Parathyroid adenoma (tissue), 2 donors: ENCODE data around the gene EEFSEC.

Source experiments
- H2AFZ ChIP-seq: fragments of 300-600 bp; sonication (generic); one replicate; pipeline ENCODE4 v1.7.0; 2017; ENCODE audit warnings: antibody characterized with exemption, mild to moderate bottlenecking
- H3K27ac ChIP-seq: fragments of 300-600 bp; sonication (generic); one replicate; pipeline ENCODE4 v1.7.0; 2017
- H3K27me3 ChIP-seq: fragments of 300-600 bp; sonication (generic); one replicate; pipeline ENCODE4 v1.7.0; 2017; ENCODE audit warnings: low read length; ENCODE audit not compliant: control insufficient read depth, insufficient read depth
- H3K36me3 ChIP-seq: fragments of 300-600 bp; sonication (generic); one replicate; pipeline ENCODE4 v1.7.0; 2017; ENCODE audit warnings: low read length; ENCODE audit not compliant: control insufficient read depth, insufficient read depth
- H3K4me1 ChIP-seq: fragments of 300-600 bp; sonication (generic); one replicate; pipeline ENCODE4 v1.7.0; 2017; ENCODE audit warnings: control low read depth
- H3K4me2 ChIP-seq: fragments of 300-600 bp; sonication (generic); one replicate; pipeline ENCODE4 v1.7.0; 2017; ENCODE audit warnings: low read length
- H3K4me3 ChIP-seq: fragments of 300-600 bp; sonication (generic); one replicate; pipeline ENCODE4 v1.7.0; 2017; ENCODE audit warnings: low read depth, low read length
- H3K79me2 ChIP-seq: fragments of 300-600 bp; sonication (generic); one replicate; pipeline ENCODE4 v1.7.0; 2017; ENCODE audit warnings: control low read depth
- H3K9ac ChIP-seq: fragments of 300-600 bp; sonication (generic); one replicate; pipeline ENCODE4 v1.7.0; 2017; ENCODE audit warnings: mild to moderate bottlenecking
- H3K9me3 ChIP-seq: fragments of 300-600 bp; sonication (generic); one replicate; pipeline ENCODE4 v1.7.0; 2017; ENCODE audit warnings: low read length; ENCODE audit not compliant: control insufficient read depth
- TF ChIP-seq, protein P1 (sequence below): fragments of 300-600 bp; sonication (generic); IDR thresholded peaks from one replicate; pipeline ENCODE4 v1.7.0; 2017; ENCODE audit warnings: antibody characterized with exemption, mild to moderate bottlenecking
- donor health status: primary hyperparathyroidism.

EEFSEC gene

DNA sequence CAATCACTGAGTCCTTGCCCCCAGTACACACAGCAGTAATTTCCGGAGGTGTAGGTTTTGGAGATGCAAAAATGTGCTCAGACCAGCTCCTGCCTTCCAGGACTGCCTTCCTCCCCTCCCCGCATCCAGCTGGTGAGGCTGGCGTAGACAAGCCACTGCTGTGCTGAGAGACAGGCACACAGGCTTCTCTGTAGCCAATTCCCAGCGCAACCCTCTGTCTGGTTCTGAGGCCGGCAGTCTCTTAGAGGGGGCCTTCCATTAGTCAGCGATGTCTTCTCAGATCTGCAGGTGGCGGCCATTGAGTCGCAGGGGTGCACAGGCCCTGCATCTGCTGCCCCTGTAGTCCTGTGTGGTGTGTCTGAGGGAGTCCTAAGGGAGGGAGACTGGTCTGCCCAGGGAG, 199.0 kb downstream of the EEFSEC start:
- Histone ChIP-seq H3K9me3 (no peaks in the 10 kb centered on the region), H3K27ac (no peak overlapping the region), H3K9ac (no peak overlapping the region), H3K4me2 (no peak overlapping the region), H3K4me1 (no peaks in the 10 kb centered on the region), H2AFZ (no peak overlapping the region), H3K79me2 (no peaks in the 10 kb centered on the region), H3K27me3 (no peaks in the 10 kb centered on the region), H3K4me3 (no peak overlapping the region), H3K36me3 (no peaks in the 10 kb centered on the region)
- TF ChIP-seq, protein P1, sequence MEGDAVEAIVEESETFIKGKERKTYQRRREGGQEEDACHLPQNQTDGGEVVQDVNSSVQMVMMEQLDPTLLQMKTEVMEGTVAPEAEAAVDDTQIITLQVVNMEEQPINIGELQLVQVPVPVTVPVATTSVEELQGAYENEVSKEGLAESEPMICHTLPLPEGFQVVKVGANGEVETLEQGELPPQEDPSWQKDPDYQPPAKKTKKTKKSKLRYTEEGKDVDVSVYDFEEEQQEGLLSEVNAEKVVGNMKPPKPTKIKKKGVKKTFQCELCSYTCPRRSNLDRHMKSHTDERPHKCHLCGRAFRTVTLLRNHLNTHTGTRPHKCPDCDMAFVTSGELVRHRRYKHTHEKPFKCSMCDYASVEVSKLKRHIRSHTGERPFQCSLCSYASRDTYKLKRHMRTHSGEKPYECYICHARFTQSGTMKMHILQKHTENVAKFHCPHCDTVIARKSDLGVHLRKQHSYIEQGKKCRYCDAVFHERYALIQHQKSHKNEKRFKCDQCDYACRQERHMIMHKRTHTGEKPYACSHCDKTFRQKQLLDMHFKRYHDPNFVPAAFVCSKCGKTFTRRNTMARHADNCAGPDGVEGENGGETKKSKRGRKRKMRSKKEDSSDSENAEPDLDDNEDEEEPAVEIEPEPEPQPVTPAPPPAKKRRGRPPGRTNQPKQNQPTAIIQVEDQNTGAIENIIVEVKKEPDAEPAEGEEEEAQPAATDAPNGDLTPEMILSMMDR: no peak

DNA sequence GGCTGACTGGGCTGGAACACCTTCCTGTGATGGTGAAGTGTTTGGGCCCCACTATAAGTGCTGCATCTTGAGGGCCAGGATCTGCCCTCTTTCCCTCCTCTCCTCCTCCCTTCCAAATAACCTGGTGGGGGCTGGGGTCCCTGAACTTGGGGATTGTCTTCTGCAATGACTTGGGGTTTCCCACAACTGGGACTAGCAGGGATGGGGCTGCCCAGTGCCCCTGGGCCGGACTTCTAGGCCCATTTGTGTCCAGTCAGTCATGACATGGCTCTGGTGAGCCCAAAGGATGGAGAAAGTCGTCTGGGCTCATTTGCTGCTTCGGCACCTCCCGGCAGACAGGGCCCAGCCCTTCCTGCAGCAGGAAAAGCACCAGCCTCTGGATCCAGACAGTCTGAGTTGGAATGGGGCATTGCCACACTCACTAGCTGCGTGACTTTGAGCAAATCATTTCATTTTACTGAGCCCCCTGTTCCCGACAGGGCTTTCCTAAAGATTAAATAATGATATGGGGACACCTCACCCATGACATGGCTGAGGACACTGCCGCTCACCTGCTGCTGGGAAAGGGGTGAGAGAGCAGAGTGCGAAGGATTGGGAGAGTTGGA, 200.2 kb downstream of the EEFSEC start:
- H2AFZ ChIP-seq: no peak overlapping the region
- no peak overlapping the region for H3K4me2 ChIP-seq
- TF ChIP-seq, protein P1: no peak
- no peak overlapping the region for H3K4me3 ChIP-seq
- no peaks in the 10 kb centered on the region for H3K9me3 ChIP-seq
- H3K9ac ChIP-seq: no peak overlapping the region
- H3K27ac ChIP-seq: no peak overlapping the region
- H3K27me3 ChIP-seq: no peaks in the 10 kb centered on the region
- no peaks in the 10 kb centered on the region for H3K36me3 ChIP-seq
- H3K4me1 ChIP-seq: no peaks in the 10 kb centered on the region
- no peaks in the 10 kb centered on the region for H3K79me2 ChIP-seq

GRCh38 chr3:128353991-128354687, 200.9 kb downstream of the EEFSEC start:
- H3K36me3 ChIP-seq: no peaks in the 10 kb centered on the region
- TF ChIP-seq, protein P1: no peak

GRCh38 chr3:128354788-128355542, 201.7 kb downstream of the EEFSEC start:
- Histone ChIP-seq H3K4me1 (no peaks in the 10 kb centered on the region), H3K9ac (no peak overlapping the region), H3K4me3 (no peak overlapping the region), H3K4me2 (no peak overlapping the region), H2AFZ (no peak overlapping the region), H3K27me3 (no peaks in the 10 kb centered on the region), H3K79me2 (no peaks in the 10 kb centered on the region), H3K27ac (no peak overlapping the region), H3K9me3 (no peaks in the 10 kb centered on the region), H3K36me3 (no peaks in the 10 kb centered on the region)
- TF ChIP-seq, protein P1: no peak

More at GRCh38 chr3:128353991-128354687, 200.9 kb downstream of the EEFSEC start:
- Histone ChIP-seq H3K79me2 (no peaks in the 10 kb centered on the region), H3K4me2 (no peak overlapping the region), H3K4me1 (no peaks in the 10 kb centered on the region), H2AFZ (no peak overlapping the region), H3K4me3 (no peak overlapping the region), H3K27me3 (no peaks in the 10 kb centered on the region), H3K9me3 (no peaks in the 10 kb centered on the region), H3K27ac (no peak overlapping the region), H3K9ac (no peak overlapping the region)
